ENCODE results near the gene CLEC20A. TPM values are rescaled to one million over a fixed set of nuclear protein-coding genes. Genes with fewer than 3 reads are reported as not detected.

The CLEC20A gene
- total and polyA plus RNA-seq, 2 of the 8 experiments (the other 6 are each of a cell fraction or from before 2014, with no cell fraction given) = not detected

DNA sequence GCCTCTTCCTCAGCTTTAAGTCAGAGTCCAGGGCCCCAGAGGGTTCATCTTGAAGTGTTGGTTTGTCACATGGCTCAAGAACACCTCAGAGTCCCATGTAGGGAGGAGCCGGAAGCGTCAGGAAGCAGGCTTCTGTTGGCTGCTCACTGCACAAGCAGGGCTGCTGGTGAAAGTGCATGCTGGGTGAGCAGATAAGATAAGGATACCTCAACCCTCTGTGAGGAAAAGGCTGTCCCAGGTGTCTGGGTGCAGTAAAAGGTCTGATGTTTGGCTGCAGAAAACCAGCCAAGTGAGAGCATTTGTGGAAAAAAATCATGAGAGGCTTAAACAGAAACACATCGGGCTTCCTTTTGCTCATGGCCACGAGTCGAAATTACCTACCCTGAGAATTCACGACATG, 9.9 kb upstream of the CLEC20A start (continued):
- TF ChIP-seq CHD7 (IDR thresholded peaks at IDR 0.05; ENCODE audit: insufficient replicate concordance, low read length) = no peak
- TF ChIP-seq TBP (IDR thresholded peaks at IDR 0.05; ENCODE audit: low read depth, low read length) = no peak
- no peak for TF ChIP-seq GABPA (IDR thresholded peaks at IDR 0.05; ENCODE audit: borderline replicate concordance, insufficient read depth, low read length)
- no peak for TF ChIP-seq CHD2 (IDR thresholded peaks at IDR 0.05; ENCODE audit: low read length)
- TF ChIP-seq KDM4A (IDR thresholded peaks at IDR 0.05; ENCODE audit: low read depth, low read length, severe bottlenecking) = no peak
- TF ChIP-seq, protein P1, sequence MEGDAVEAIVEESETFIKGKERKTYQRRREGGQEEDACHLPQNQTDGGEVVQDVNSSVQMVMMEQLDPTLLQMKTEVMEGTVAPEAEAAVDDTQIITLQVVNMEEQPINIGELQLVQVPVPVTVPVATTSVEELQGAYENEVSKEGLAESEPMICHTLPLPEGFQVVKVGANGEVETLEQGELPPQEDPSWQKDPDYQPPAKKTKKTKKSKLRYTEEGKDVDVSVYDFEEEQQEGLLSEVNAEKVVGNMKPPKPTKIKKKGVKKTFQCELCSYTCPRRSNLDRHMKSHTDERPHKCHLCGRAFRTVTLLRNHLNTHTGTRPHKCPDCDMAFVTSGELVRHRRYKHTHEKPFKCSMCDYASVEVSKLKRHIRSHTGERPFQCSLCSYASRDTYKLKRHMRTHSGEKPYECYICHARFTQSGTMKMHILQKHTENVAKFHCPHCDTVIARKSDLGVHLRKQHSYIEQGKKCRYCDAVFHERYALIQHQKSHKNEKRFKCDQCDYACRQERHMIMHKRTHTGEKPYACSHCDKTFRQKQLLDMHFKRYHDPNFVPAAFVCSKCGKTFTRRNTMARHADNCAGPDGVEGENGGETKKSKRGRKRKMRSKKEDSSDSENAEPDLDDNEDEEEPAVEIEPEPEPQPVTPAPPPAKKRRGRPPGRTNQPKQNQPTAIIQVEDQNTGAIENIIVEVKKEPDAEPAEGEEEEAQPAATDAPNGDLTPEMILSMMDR (IDR thresholded peaks at IDR 0.05; ENCODE audit: control extremely low read depth in 1 of 3, insufficient read depth in 1 of 3, low read depth in 1 of 3, low read length in 3 of 3) = no peak
- no peak for TF ChIP-seq TAF1 (IDR thresholded peaks at IDR 0.05; ENCODE audit: low read depth, low read length)
- TF ChIP-seq SIRT6 (IDR thresholded peaks at IDR 0.05; ENCODE audit: low read length) = no peak
- no peak for TF ChIP-seq KDM5A (IDR thresholded peaks at IDR 0.05; ENCODE audit: low read length)
- no peak for TF ChIP-seq PHF8 (conservative IDR thresholded peaks at IDR 0.05; ENCODE audit: low read depth, low read length)

Measured in H1 (cell line).